Erythroblast (primary cell): ENCODE results near the gene NPIPA2.
"Not testable (repeated sequence)": the region's sequence is repeated elsewhere in the genome, so short reads cannot be mapped to it uniquely, and the experiment has no call there.

Experiments used
- GATA1 ChIP-seq: IDR thresholded peaks from 2 replicates; pipeline ENCODE4 v1.6.1; 2011; ENCODE audit warnings: low read depth, mild to moderate bottlenecking, control low read depth, low read length, moderate library complexity
- POLR2A ChIP-seq: IDR thresholded peaks from 2 replicates; pipeline ENCODE4 v1.6.1; 2011; ENCODE audit warnings: mild to moderate bottlenecking, low read length

- not testable (repeated sequence) for TF ChIP-seq POLR2A, GATA1
Measured at GRCh38 chr16:14773654-14774053, 31.3 kb downstream of the NPIPA2 start.
